Naive B cell (primary cell): ENCODE results near the gene LIAS. TPM values are rescaled to one million over a fixed set of nuclear protein-coding genes. Genes with fewer than 3 reads are reported as not detected.
"Not testable (repeated sequence)": the region's sequence is repeated elsewhere in the genome, so short reads cannot be mapped to it uniquely, and the experiment has no call there.

Experiments used
- ATAC-seq, 2 donors: fragments of 150-1000 bp; cut with Tn5 transposase; 2 replicates each; pipeline ENCODE4 v1.10.0; 2021; ENCODE audit warnings: low read depth in 2 of 2, mild to moderate bottlenecking in 2 of 2, moderate library complexity in 2 of 2
- DNase-seq: peaks from one replicate; pipeline ENCODE4 v3.0.0; 2022
- H3K27ac Mint-ChIP-seq, 6 donors: one replicate each; pipeline ENCODE4 v1.8.0; 2020 to 2022; ENCODE audit warnings: mild to moderate bottlenecking in 6 of 6, mixed read lengths in 6 of 6, moderate library complexity in 5 of 6, inconsistent platforms in 2 of 6
- H3K27me3 Mint-ChIP-seq, 3 donors: one replicate each; pipeline ENCODE4 v1.8.0; 2021 to 2022; ENCODE audit warnings: mixed read lengths in 3 of 3, mild to moderate bottlenecking in 1 of 3
- H3K36me3 Mint-ChIP-seq, 2 donors: one replicate each; pipeline ENCODE4 v1.8.0; 2020 to 2022; ENCODE audit warnings: mixed read lengths in 2 of 2, inconsistent platforms in 1 of 2, mild to moderate bottlenecking in 1 of 2
- H3K4me1 Mint-ChIP-seq, 3 donors: one replicate each; pipeline ENCODE4 v1.8.0; 2020 to 2022; ENCODE audit warnings: mixed read lengths in 3 of 3, inconsistent platforms in 1 of 3, mild to moderate bottlenecking in 1 of 3, moderate library complexity in 1 of 3
- H3K4me3 Mint-ChIP-seq, 8 donors: one replicate each; pipeline ENCODE4 v1.8.0; 2020 to 2022; ENCODE audit warnings: mild to moderate bottlenecking in 8 of 8, mixed read lengths in 8 of 8, moderate library complexity in 8 of 8, inconsistent platforms in 2 of 8
- H3K9me3 Mint-ChIP-seq, 7 donors: one replicate each; pipeline ENCODE4 v1.8.0; 2020 to 2022; ENCODE audit warnings: mixed read lengths in 7 of 7, mild to moderate bottlenecking in 5 of 7, inconsistent platforms in 2 of 7, moderate library complexity in 1 of 7
- polyA plus RNA-seq, 6 donors: library from polyadenylated mRNA; unstranded; fragments of 300-500 nt; fragmentation: Illumina TruSeq; gene quantifications; one replicate each; pipeline ENCODE4 v1.2.3, GENCODE V29; 2021; ENCODE audit warnings: low read depth in 6 of 6

Gene LIAS
- 10 to 100 TPM in 4 of 6 donors, 1 to 10 TPM in 1, not detected in 1; 9.2 to 20.6 (median 16.5) TPM for polyA plus RNA-seq

DNA sequence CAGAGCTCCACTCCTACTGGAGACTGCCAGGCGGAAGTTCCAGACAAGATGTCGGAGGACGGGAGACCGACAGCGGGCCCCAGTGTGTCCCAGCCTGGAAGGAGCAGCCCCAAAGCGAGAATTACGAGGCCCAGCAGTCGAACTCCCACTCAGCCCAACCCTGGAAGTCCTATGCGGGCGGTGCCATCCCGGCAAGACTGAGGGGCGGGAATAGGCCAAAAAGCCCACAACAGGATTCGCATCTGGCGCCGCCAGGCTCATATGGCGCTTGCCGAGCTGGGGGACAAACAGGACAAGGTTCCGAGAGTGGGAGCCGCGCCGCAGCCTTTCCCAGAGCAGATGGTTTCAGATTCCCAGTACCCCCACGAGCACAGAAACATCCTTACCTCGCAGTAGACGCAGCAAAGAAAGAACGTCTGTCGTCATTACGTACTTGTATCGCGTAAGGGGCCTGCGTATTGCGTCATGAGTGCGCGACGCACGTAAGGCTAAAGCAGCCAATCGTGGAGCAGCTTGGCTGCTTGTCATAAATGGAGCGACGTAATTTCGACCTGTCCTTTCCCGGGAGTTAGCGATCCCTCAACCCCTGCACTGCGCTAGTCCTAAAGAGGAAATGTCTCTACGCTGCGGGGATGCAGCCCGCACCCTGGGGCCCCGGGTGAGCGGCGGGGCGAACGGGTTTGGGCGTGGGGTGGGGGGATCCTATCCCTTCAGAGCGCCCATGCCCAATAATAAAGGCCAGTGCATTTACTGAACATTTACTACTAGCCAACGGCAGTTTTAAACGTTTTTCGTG lies at the start of gene LIAS, which contains the start of gene RPL9:
Gene LIAS (plus strand): TSS at position 552 of the 796 bp plus-strand sequence. CDS start 62 bp downstream, at position 614.
Gene RPL9 (minus strand): TSS at position 418 of the 796 bp plus-strand sequence. CDS start 483 bp downstream, outside the sequence.
- DNase-seq = peak; percentile 91
- H3K36me3 Mint-ChIP-seq = peaks cover 18 to 21% of the 10 kb centered on the region in 2 donors
- peak within 1 kb of the TSS; percentile 98 to 100 (median 100) for H3K27ac Mint-ChIP-seq
- H3K9me3 Mint-ChIP-seq = no peaks in the 10 kb centered on the region
- H3K4me1 Mint-ChIP-seq = peaks cover 8 to 34% (median 21%) of the 10 kb centered on the region in 3 donors
- ATAC-seq = peak; percentile 85 to 89
- H3K27me3 Mint-ChIP-seq = no peaks in the 10 kb centered on the region
- H3K4me3 Mint-ChIP-seq = peak within 1 kb of the TSS; percentile 95 to 99 (median 96)

DNA sequence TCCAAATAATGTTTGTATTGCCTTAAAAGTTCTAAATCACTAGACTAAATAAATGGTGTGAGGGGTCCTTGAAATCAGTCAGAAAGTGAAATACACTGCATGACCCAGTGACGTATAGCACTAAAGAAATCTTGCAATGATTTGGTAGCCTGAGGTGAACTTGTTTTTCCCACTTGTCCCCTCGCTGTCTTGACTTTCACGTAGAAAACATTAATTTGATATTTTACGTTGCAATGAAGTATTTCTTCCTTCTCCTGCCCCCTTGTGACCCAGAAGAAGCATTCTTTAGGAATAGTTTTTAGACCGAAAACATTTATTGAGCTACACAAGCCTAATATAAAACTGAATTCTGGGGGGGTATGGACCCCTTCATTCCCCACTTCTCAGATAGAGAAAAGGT lies 48.4 kb upstream of the LIAS start:
- no peaks in the 10 kb centered on the region for H3K4me1 Mint-ChIP-seq
- ATAC-seq (no peak), DNase-seq (no peak)
- H3K27ac Mint-ChIP-seq = no peak overlapping the region
- H3K36me3 Mint-ChIP-seq = no peaks in the 10 kb centered on the region
- peaks cover 0 to 4% (median 0%) of the 10 kb centered on the region in 3 donors for H3K27me3 Mint-ChIP-seq
- H3K9me3 Mint-ChIP-seq = no peaks in the 10 kb centered on the region
- no peak overlapping the region for H3K4me3 Mint-ChIP-seq

DNA sequence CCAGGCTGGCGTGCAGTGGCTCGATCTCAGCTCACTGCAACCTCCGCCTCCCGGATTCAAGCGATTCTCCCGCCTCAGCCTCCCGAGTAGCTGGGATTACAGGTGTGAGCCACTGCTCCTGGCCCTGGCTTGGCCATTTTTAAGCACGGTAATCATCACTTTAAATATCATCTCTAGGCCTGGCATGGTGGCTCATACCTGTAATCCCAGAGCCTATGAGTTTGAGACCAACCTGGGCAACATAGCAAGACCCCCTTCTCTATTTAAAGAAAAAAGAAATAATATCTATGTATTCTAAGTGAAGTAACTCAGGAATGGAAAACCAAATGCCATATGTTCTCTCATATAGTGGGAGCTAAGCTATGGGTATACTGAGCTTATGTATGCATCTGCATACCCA lies 47.3 kb upstream of the LIAS start:
- H3K27me3 Mint-ChIP-seq, H3K36me3 Mint-ChIP-seq, H3K9me3 Mint-ChIP-seq, ATAC-seq, H3K4me3 Mint-ChIP-seq, DNase-seq, H3K27ac Mint-ChIP-seq, H3K4me1 Mint-ChIP-seq: not testable (repeated sequence)

DNA sequence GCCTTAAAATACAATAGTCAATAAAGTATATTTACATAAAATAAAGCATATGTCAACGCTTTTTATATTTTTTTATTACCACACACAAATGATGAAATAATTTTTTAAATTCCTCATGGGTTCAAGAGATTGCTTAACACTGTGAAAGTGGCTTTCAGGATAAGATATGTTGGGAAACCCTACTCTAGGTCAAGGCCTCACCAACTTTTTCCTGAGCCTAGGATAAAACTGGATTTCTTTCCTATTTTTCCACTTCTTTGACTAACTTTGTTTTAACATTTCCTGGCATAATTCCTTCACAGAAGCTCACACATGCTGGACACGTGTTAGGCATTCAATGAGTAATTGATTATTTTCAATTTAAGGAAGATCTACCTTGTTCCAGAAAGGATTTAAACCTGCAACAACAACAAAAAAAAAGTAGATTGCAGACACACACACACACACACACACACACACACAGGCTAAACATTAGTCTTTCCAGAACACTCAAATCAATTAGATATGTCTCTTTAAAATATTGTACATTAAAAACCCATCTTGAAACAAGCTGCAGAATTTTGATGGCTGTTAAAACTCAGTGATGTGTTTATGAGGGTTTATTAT lies 43.1 kb upstream of the LIAS start:
- Mint-ChIP-seq H3K27me3 (no peaks in the 10 kb centered on the region), H3K4me1 (no peaks in the 10 kb centered on the region), H3K36me3 (peaks cover 0 to under 1% of the 10 kb centered on the region in 2 donors)

DNA sequence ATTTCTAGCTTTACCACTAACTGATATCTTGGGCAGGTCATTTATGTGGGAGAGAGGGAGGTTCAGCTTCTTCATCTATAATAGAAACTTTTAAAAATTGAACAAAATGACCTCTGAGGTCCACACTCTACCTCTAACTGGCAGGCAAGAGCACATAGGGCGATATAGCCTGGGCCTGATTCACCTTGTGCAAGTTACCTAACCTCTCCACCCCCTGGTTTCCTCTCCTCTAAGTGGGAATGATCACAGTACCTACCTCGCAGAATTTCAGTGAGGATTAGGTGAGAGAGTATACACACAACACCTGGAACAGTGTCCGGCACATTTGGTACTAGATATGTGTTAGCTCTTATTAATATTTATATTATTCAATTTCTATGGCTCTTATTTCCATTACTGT lies 36.6 kb upstream of the LIAS start:
- Mint-ChIP-seq H3K36me3 (peaks cover 0 to 5% of the 10 kb centered on the region in 2 donors), H3K4me1 (no peaks in the 10 kb centered on the region), H3K9me3 (no peaks in the 10 kb centered on the region), H3K4me3 (no peak overlapping the region), H3K27me3 (no peaks in the 10 kb centered on the region), H3K27ac (no peak overlapping the region)
- no peak for ATAC-seq
- DNase-seq = no peak

More for the DNA sequence above, 43.1 kb upstream of the LIAS start:
- Mint-ChIP-seq H3K4me3 (no peak overlapping the region), H3K9me3 (no peaks in the 10 kb centered on the region), H3K27ac (no peak overlapping the region)
- DNase-seq = no peak
- ATAC-seq = no peak

DNA sequence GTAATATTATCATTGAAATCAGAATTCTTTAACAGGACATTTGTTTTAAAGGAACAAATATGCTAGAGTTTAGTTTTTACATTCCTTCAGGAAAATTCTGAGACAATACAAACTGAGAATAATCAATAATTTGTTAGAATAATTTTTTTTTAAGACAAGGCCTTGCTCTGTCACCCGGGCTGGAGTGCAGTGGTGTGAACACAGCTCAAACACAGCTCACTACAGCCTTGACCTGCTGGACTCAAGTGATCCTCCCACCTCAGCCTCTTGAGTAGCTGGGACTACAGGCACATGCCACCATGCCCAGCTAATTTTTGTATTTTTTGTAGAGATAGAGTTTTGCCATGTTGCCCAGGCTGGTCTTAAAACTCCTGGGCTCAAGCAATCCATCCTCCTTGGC lies 33.6 kb upstream of the LIAS start:
- H3K9me3 Mint-ChIP-seq, H3K4me1 Mint-ChIP-seq, H3K27me3 Mint-ChIP-seq, ATAC-seq, H3K36me3 Mint-ChIP-seq, H3K4me3 Mint-ChIP-seq, DNase-seq: not testable (repeated sequence)
- peak overlapping the region in 1 of 6 donors; percentile 69 for H3K27ac Mint-ChIP-seq

DNA sequence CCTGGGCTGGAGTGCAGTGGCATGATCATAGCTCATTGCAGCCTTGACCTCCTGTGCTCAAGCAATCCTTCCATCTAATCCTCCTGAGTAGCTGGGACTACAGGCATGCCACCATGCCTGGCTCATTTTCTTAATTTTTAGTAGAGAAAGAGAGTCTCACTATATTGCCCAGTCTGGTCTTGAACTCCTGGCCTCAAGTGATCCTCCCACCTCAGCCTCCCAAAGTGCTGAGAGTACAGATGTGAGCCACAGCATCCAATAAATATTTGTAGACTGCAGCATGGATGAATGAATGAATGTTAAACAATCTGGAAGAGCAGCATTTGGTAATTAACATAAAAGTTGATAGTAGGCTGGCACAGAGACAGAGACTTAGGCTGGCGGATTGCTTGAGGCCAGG lies 32.1 kb upstream of the LIAS start:
- no peak for DNase-seq

DNA sequence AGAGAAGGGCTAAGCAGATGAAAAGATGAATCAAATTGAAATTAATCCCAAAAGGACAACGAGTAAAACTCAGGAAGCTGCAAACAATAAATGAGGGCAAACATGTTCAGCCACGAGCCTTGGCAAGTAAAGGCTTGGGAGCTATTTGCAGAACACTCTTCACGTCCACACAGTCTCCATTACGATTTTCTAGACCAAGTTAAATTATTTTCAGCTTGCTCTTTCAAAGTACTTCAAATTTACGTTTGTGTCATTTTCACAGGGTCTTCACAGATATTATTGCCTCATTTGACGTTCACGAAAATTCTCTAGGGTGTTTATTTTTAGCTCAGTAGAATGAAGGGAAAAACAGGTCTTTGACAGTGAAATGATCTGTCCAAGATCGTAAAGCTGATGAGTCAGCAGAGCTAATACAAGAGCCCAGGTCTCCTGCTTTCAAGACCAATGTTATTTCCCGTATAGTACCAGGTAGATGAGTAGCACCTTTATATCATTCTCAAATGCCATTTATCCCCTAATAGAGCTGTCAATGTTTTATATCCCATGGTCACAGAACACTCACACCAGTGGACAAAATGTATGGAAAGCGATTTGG lies 31.2 kb upstream of the LIAS start:
- no peak overlapping the region for H3K27ac Mint-ChIP-seq
- DNase-seq (no peak), ATAC-seq (no peak)
- H3K36me3 Mint-ChIP-seq = no peaks in the 10 kb centered on the region
- H3K27me3 Mint-ChIP-seq = no peaks in the 10 kb centered on the region
- no peaks in the 10 kb centered on the region for H3K4me1 Mint-ChIP-seq
- no peak overlapping the region for H3K4me3 Mint-ChIP-seq
- no peaks in the 10 kb centered on the region for H3K9me3 Mint-ChIP-seq

More for the DNA sequence above, 32.1 kb upstream of the LIAS start:
- Mint-ChIP-seq H3K9me3 (no peaks in the 10 kb centered on the region), H3K4me3 (no peak overlapping the region), H3K36me3 (no peaks in the 10 kb centered on the region), H3K27me3 (no peaks in the 10 kb centered on the region), H3K27ac (no peak overlapping the region), H3K4me1 (no peaks in the 10 kb centered on the region)
- ATAC-seq = no peak

DNA sequence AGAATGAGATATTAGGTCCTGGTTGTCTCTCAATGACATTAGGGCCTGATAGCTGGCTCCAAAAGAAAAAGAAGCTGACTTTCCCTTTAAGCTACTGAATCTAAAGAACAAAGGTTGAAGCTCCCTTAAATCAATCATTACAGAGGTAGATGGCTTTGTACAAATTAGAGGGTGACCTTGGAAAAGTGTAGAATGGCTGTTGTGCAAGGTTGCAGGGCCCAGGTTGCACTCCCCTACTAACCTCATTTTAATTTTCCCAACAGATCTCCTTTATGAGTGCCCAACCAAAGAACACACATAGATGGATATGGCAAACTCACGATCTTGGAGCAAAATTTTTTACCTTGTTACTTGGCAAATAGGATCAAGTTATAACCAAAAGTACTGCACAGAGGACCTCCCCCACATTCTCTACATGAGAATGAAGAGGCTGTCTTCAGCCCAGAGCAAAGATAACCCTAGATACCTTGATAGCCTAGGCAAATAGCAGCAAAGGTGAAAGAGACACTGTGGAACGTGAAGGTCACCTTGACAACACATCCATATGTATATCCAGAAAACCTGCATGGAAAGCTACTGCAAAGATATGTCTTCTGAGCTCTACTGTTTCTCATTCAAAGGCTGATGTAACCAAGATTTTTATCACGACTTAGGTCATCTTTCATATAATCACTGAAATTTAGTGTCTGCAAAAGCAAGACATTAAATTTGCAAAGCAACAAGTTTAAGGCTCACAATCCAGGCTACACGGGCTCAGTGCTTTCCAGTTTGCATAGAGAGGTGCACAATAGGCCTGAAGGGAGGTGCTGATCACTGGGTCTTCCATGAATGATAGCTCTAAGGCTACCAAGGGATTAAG lies 29.2 kb upstream of the LIAS start:
- no peak for DNase-seq
- no peaks in the 10 kb centered on the region for H3K9me3 Mint-ChIP-seq
- ATAC-seq = no peak
- H3K4me1 Mint-ChIP-seq = no peaks in the 10 kb centered on the region
- H3K27ac Mint-ChIP-seq = peak overlapping the region in 1 of 6 donors; percentile 4
- H3K27me3 Mint-ChIP-seq = no peaks in the 10 kb centered on the region
- H3K36me3 Mint-ChIP-seq = no peaks in the 10 kb centered on the region
- H3K4me3 Mint-ChIP-seq = no peak overlapping the region

DNA sequence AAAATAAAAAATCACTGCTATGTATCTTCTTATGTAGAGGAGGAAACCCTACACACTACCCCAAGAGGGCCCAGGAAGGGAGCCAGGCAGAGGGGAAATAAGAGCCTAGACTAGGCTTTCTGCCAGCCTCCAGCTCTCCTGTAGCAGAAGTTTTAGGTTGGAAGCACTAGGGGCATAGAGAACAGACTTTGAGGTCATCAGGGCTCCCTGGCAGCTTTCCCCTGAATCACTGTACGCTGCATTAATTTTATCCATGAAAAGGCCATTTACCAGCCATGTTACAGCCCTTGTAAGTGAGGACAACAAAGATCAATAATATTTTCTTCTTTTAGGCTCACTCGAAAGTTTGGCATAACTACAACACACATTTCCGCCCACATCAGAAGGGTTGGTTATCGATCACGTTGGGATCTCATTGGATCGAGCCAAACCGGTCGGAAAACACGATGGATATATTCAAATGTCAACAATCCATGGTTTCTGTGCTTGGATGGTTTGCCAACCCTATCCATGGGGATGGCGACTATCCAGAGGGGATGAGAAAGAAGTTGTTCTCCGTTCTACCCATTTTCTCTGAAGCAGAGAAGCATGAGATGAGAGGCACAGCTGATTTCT lies 24.9 kb upstream of the LIAS start:
- Mint-ChIP-seq H3K4me1 (no peaks in the 10 kb centered on the region), H3K36me3 (no peaks in the 10 kb centered on the region), H3K4me3 (no peak overlapping the region), H3K27me3 (peaks cover 0 to 13% (median 0%) of the 10 kb centered on the region in 3 donors), H3K9me3 (no peaks in the 10 kb centered on the region), H3K27ac (peak overlapping the region in 1 of 6 donors; percentile 36)
- no peak for ATAC-seq
- DNase-seq = no peak

DNA sequence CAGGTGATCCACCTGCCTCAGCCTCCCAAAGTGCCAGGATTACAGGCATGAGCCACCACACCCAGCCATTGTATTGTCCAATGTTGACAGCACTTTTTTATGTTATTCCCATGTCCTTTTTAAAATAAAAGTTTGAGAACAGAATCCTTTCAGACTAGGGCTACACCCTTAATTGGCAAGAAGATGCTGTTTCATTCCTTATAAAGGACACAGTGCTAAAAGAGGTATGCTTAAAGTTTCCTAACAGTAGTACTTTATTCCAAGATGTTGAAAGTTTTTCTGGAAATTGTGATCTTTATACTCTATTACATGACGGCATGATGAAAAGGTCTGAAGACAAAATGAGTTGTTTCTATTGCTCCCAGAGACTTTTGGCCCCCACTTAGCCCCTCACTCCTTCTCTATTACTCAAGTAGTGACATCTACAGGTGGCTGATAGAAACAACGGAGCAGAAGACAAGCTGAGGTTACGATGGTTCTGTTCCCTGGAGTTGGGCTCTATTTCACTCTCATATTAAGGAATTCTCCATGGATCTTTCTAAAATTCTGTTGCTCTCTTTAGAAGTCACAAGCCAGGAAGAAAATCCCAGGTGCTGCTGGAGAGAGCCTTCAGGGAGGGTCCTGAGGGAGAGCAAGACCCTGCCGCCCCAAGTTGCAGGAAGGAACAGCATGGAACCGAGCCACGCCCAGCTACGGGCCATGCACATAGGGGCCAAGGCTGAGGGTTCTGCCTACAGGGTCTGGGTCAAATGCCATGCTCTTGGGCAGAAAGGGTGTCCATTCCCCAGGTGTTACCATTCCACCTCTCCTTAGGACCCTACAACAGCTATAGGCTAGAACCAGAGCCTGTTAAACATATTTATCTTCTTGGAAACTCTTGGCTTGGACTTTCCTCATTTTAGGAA lies 22.9 kb upstream of the LIAS start:
- no peaks in the 10 kb centered on the region for H3K36me3 Mint-ChIP-seq
- no peak overlapping the region for H3K4me3 Mint-ChIP-seq
- no peak overlapping the region for H3K27ac Mint-ChIP-seq
- no peaks in the 10 kb centered on the region for H3K4me1 Mint-ChIP-seq
- no peak for ATAC-seq
- DNase-seq = no peak
- H3K27me3 Mint-ChIP-seq = peaks cover 0 to 13% (median 0%) of the 10 kb centered on the region in 3 donors
- no peaks in the 10 kb centered on the region for H3K9me3 Mint-ChIP-seq

DNA sequence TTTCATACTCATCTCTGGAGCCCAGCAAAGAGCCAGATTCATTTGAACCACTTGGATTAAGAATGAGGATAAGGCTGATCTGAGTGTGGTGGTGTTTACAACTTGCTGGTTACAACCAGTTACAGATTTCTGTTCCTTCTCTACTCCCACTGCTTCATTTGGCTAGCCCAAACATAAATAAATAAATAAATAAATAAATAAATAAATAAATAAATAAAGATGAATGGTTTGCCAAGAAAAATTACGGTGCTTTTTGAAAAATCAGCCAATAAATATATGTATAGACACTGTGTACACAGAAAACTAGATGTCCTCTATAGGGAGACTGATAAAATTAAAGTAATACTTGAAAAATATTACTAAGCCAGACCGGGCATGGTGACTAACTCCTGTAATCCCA lies 17.3 kb upstream of the LIAS start:
- H3K9me3 Mint-ChIP-seq = no peaks in the 10 kb centered on the region
- H3K27ac Mint-ChIP-seq = no peak overlapping the region
- peaks cover 0 to 13% (median 0%) of the 10 kb centered on the region in 3 donors for H3K27me3 Mint-ChIP-seq
- DNase-seq (no peak), ATAC-seq (no peak)
- H3K36me3 Mint-ChIP-seq = no peaks in the 10 kb centered on the region
- no peak overlapping the region for H3K4me3 Mint-ChIP-seq
- peaks cover 0 to 8% (median 0%) of the 10 kb centered on the region in 3 donors for H3K4me1 Mint-ChIP-seq
